ENCODE data around the gene MT1HL1. TPM values are rescaled to one million over a fixed set of nuclear protein-coding genes. Genes with fewer than 3 reads are reported as not detected.

The MT1HL1 gene
- total RNA-seq, 1 experiment from 2014 or later, result not detected

DNA sequence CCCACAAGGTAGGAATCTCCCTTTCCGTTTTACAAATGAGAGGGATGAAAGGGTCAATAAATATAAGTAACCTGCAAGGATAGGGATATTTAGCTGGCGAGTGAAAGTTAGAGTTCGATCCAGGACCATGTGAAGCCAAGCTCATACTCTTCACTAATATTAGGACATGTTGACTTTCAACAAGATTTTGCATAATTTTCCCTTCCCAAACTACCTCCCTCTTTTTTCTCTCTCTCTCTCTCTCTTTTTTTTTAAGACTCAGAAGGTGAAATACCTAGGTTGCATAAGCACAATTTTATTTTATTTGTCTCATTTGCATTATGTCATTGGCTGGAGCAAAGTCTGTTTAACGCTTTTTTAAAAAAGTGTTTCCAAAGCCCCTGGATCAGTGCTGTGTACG, 8.1 kb upstream of the MT1HL1 start:
- Histone ChIP-seq H4K20me1 (ENCODE audit: insufficient read depth) (no peaks in the 10 kb centered on the region), H3K9ac (ENCODE audit: low read length) (no peak overlapping the region), H3K4me2 (ENCODE audit: low read length) (no peak overlapping the region), H3K79me2 (ENCODE audit: insufficient read depth, low read length) (no peaks in the 10 kb centered on the region), H3K27ac (ENCODE audit: low read depth, low read length) (no peak overlapping the region), H3K36me3 (ENCODE audit: control insufficient read depth in 1 of 2, insufficient read depth in 2 of 2, low read length in 2 of 2) (no peaks in the 10 kb centered on the region), H3K4me1 (ENCODE audit: control insufficient read depth in 1 of 2, insufficient read depth in 2 of 2, low read length in 2 of 2) (no peaks in the 10 kb centered on the region), H3K27me3 (ENCODE audit: insufficient read depth, low read length) (peaks cover 7% of the 10 kb centered on the region; the same call in 1 of the 2 replicates), H3K9me3 (ENCODE audit: control insufficient read depth in 1 of 2, insufficient read depth in 1 of 2, low read depth in 1 of 2, low read length in 2 of 2) (no peaks in the 10 kb centered on the region), H3K9me2 (ENCODE audit: insufficient read depth) (no peaks in the 10 kb centered on the region), H3K4me3 (replicated peaks in 1 of 2; ENCODE audit: low read depth in 1 of 2, low read length in 2 of 2) (no peak overlapping the region), H2AFZ (ENCODE audit: low read depth, low read length, poor library complexity, severe bottlenecking) (no peak overlapping the region)
- DNase-seq (ENCODE audit: low read depth, low spot score), result no peak
- intact Hi-C loops (cut with micrococcal nuclease), result no loop called here
- CTCF ChIA-PET, result no interaction called here
- ATAC-seq, result no peak
- TF ChIP-seq CEBPB (IDR thresholded peaks at IDR 0.05; ENCODE audit: low read depth), result no peak
- TF ChIP-seq, protein P1, sequence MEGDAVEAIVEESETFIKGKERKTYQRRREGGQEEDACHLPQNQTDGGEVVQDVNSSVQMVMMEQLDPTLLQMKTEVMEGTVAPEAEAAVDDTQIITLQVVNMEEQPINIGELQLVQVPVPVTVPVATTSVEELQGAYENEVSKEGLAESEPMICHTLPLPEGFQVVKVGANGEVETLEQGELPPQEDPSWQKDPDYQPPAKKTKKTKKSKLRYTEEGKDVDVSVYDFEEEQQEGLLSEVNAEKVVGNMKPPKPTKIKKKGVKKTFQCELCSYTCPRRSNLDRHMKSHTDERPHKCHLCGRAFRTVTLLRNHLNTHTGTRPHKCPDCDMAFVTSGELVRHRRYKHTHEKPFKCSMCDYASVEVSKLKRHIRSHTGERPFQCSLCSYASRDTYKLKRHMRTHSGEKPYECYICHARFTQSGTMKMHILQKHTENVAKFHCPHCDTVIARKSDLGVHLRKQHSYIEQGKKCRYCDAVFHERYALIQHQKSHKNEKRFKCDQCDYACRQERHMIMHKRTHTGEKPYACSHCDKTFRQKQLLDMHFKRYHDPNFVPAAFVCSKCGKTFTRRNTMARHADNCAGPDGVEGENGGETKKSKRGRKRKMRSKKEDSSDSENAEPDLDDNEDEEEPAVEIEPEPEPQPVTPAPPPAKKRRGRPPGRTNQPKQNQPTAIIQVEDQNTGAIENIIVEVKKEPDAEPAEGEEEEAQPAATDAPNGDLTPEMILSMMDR (IDR thresholded peaks at IDR 0.05 in 2 of 3, conservative IDR thresholded peaks at IDR 0.05 in 1 of 3; ENCODE audit: borderline replicate concordance in 1 of 3, insufficient read depth in 1 of 3, low read depth in 2 of 3, low read length in 2 of 3), result no peak
- TF ChIP-seq ZNF274 (IDR thresholded peaks at IDR 0.05; ENCODE audit: low read depth, low read length), result no peak
- no peak for TF ChIP-seq ZFX (IDR thresholded peaks at IDR 0.05)
- no peak for TF ChIP-seq EGR1 (IDR thresholded peaks at IDR 0.05; ENCODE audit: low read depth)
- TF ChIP-seq EZH2 (IDR thresholded peaks at IDR 0.05), result no peak
- no peak for TF ChIP-seq SRF (IDR thresholded peaks at IDR 0.05; ENCODE audit: low read depth)
- TF ChIP-seq ELF1 (IDR thresholded peaks at IDR 0.05; ENCODE audit: borderline replicate concordance, low read depth), result no peak
- TF ChIP-seq JUND (IDR thresholded peaks at IDR 0.05), result no peak
- RAD21 ChIA-PET (ENCODE audit: low non-redundant PET in 1 of 2, low total read pairs in 2 of 2, uncharacterized antibody in 2 of 2, unreplicated experiment in 2 of 2), result no interaction called here
- POLR2A ChIA-PET, result no interaction called here
- no TSS peak for BruUV-seq (replicated peaks)

DNA sequence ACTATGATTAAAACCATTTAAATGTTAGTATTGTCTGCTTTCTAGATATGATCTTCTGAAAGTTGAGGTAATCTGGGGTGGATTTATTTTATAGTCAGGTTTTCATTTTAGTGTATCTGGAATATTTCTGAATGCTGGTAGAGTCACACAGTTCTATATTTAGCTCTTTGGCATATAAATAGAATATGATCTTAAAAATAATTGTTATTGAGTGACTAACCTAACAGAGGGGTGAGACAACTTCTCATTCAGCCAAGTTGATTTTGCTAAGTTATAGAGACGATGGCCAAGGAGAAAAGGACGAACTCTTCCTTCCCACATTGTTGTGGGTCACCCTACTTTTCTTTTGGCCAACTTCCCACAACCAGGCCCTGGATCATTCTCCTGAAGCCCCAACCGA, 7.2 kb upstream of the MT1HL1 start:
- H3K9me3 ChIP-seq (ENCODE audit: control insufficient read depth in 1 of 2, insufficient read depth in 1 of 2, low read depth in 1 of 2, low read length in 2 of 2), result no peaks in the 10 kb centered on the region
- no peaks in the 10 kb centered on the region for H3K79me2 ChIP-seq (ENCODE audit: insufficient read depth, low read length)
- H3K9ac ChIP-seq (ENCODE audit: low read length), result no peak overlapping the region
- TF ChIP-seq RAD21 (IDR thresholded peaks at IDR 0.05; ENCODE audit: low read depth) (no peak), ELF1 (IDR thresholded peaks at IDR 0.05; ENCODE audit: borderline replicate concordance, low read depth) (no peak), POLR2AphosphoS5 (IDR thresholded peaks at IDR 0.05; ENCODE audit: low read depth, low read length) (no peak)
- TF ChIP-seq, protein P2, sequence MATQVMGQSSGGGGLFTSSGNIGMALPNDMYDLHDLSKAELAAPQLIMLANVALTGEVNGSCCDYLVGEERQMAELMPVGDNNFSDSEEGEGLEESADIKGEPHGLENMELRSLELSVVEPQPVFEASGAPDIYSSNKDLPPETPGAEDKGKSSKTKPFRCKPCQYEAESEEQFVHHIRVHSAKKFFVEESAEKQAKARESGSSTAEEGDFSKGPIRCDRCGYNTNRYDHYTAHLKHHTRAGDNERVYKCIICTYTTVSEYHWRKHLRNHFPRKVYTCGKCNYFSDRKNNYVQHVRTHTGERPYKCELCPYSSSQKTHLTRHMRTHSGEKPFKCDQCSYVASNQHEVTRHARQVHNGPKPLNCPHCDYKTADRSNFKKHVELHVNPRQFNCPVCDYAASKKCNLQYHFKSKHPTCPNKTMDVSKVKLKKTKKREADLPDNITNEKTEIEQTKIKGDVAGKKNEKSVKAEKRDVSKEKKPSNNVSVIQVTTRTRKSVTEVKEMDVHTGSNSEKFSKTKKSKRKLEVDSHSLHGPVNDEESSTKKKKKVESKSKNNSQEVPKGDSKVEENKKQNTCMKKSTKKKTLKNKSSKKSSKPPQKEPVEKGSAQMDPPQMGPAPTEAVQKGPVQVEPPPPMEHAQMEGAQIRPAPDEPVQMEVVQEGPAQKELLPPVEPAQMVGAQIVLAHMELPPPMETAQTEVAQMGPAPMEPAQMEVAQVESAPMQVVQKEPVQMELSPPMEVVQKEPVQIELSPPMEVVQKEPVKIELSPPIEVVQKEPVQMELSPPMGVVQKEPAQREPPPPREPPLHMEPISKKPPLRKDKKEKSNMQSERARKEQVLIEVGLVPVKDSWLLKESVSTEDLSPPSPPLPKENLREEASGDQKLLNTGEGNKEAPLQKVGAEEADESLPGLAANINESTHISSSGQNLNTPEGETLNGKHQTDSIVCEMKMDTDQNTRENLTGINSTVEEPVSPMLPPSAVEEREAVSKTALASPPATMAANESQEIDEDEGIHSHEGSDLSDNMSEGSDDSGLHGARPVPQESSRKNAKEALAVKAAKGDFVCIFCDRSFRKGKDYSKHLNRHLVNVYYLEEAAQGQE (IDR thresholded peaks at IDR 0.05; ENCODE audit: low read depth), result no peak
- no TSS peak for BruUV-seq (replicated peaks)
- H3K27ac ChIP-seq (ENCODE audit: low read depth, low read length), result no peak overlapping the region
- ChIA-PET CTCF (no interaction called here), POLR2A (no interaction called here), RAD21 (ENCODE audit: low non-redundant PET in 1 of 2, low total read pairs in 2 of 2, uncharacterized antibody in 2 of 2, unreplicated experiment in 2 of 2) (no interaction called here)
- H3K36me3 ChIP-seq (ENCODE audit: control insufficient read depth in 1 of 2, insufficient read depth in 2 of 2, low read length in 2 of 2), result no peaks in the 10 kb centered on the region
- intact Hi-C loops (cut with micrococcal nuclease), result no loop called here
- H3K4me1 ChIP-seq (ENCODE audit: control insufficient read depth in 1 of 2, insufficient read depth in 2 of 2, low read length in 2 of 2), result no peaks in the 10 kb centered on the region
- ATAC-seq (no peak), DNase-seq (ENCODE audit: low read depth, low spot score) (no peak)
- H4K20me1 ChIP-seq (ENCODE audit: insufficient read depth), result no peaks in the 10 kb centered on the region
- no peaks in the 10 kb centered on the region for H3K9me2 ChIP-seq (ENCODE audit: insufficient read depth)
- H3K4me2 ChIP-seq (ENCODE audit: low read length), result no peak overlapping the region
- peaks cover 7% of the 10 kb centered on the region; the same call in 1 of the 2 replicates for H3K27me3 ChIP-seq (ENCODE audit: insufficient read depth, low read length)
- no peak overlapping the region for H3K4me3 ChIP-seq (replicated peaks in 1 of 2; ENCODE audit: low read depth in 1 of 2, low read length in 2 of 2)
- no peak overlapping the region for H2AFZ ChIP-seq (ENCODE audit: low read depth, low read length, poor library complexity, severe bottlenecking)
